ENCODE data around the gene TMEM132C. TPM values are rescaled to one million over a fixed set of nuclear protein-coding genes. Genes with fewer than 3 reads are reported as not detected.
"Not testable (repeated sequence)": the region's sequence is repeated elsewhere in the genome, so short reads cannot be mapped to it uniquely, and the experiment has no call there.

Gene TMEM132C
- total RNA-seq, 4 donors from 2014 or later = 0.13 to 7.6 (median 0.37) TPM

GRCh38 chr12:128592220-128592744 lies 325.3 kb downstream of the TMEM132C start:
- peaks cover 0 to 9% (median 0%) of the 10 kb centered on the region in 3 donors for H3K9me3 ChIP-seq
- H3K27me3 ChIP-seq = no peaks in the 10 kb centered on the region
- no peak overlapping the region for H3K4me3 ChIP-seq
- no peaks in the 10 kb centered on the region for H3K4me1 ChIP-seq
- intact Hi-C loops (cut with DNase I) = no loop called here
- TF ChIP-seq, protein P1, sequence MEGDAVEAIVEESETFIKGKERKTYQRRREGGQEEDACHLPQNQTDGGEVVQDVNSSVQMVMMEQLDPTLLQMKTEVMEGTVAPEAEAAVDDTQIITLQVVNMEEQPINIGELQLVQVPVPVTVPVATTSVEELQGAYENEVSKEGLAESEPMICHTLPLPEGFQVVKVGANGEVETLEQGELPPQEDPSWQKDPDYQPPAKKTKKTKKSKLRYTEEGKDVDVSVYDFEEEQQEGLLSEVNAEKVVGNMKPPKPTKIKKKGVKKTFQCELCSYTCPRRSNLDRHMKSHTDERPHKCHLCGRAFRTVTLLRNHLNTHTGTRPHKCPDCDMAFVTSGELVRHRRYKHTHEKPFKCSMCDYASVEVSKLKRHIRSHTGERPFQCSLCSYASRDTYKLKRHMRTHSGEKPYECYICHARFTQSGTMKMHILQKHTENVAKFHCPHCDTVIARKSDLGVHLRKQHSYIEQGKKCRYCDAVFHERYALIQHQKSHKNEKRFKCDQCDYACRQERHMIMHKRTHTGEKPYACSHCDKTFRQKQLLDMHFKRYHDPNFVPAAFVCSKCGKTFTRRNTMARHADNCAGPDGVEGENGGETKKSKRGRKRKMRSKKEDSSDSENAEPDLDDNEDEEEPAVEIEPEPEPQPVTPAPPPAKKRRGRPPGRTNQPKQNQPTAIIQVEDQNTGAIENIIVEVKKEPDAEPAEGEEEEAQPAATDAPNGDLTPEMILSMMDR (IDR thresholded peaks at IDR 0.05) = no peak
- no peak for TF ChIP-seq POLR2A (IDR thresholded peaks at IDR 0.05)
- no peaks in the 10 kb centered on the region for H3K36me3 ChIP-seq
- no peak for DNase-seq
- no peak overlapping the region for H3K27ac ChIP-seq
- WGBS, 2 donors = 46 to 55% methylated on average over 3 to 6 of the region's 6 CpGs

DNA sequence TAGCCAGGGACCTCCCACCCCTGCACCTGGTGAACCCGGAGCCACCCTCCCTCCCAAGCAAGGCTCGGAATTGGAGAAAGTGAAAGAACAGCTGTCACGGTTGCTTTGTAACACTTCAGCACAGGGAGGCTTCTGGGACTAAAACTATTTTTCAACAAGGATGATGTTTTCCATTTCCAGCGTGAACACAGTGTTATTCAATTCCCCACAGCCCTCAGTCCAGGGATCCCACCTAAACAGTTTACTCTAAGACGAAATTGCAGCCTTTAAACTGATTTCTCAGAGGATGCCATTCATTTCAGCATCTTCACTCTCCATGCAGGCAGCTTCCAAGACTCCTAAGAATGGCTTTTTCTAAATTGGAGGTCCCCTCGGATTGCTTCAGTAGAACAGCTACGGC lies 327.6 kb downstream of the TMEM132C start:
- WGBS, 2 donors = 30 to 45% methylated on average over 5 of the region's 7 CpGs
- no peak for TF ChIP-seq POLR2A (IDR thresholded peaks at IDR 0.05)
- TF ChIP-seq, protein P1 (IDR thresholded peaks at IDR 0.05) = no peak
- DNase-seq = no peak
- no peak overlapping the region for H3K27ac ChIP-seq
- H3K9me3 ChIP-seq = peaks cover 0 to 4% (median 0%) of the 10 kb centered on the region in 3 donors
- H3K4me3 ChIP-seq = no peak overlapping the region
- H3K27me3 ChIP-seq = no peaks in the 10 kb centered on the region
- no peaks in the 10 kb centered on the region for H3K4me1 ChIP-seq
- intact Hi-C loops (cut with DNase I) = no loop called here
- H3K36me3 ChIP-seq = no peaks in the 10 kb centered on the region

- Histone ChIP-seq H3K4me3 (no peak overlapping the region), H3K4me1 (no peaks in the 10 kb centered on the region), H3K27me3 (no peaks in the 10 kb centered on the region), H3K27ac (no peak overlapping the region), H3K36me3 (no peaks in the 10 kb centered on the region), H3K9me3 (peaks cover 0 to 8% (median 0%) of the 10 kb centered on the region in 3 donors)
- WGBS, 2 donors = 63 to 65% methylated on average over 7 to 8 of the region's 8 CpGs
- intact Hi-C loops (cut with DNase I) = no loop called here
- no peak for DNase-seq
- no peak for TF ChIP-seq POLR2A (IDR thresholded peaks at IDR 0.05)
- TF ChIP-seq, protein P1 (IDR thresholded peaks at IDR 0.05) = no peak
Observed at GRCh38 chr12:128595609-128596008, 328.6 kb downstream of the TMEM132C start.

GRCh38 chr12:128600886-128601285 lies 333.9 kb downstream of the TMEM132C start:
- TF ChIP-seq POLR2A (IDR thresholded peaks at IDR 0.05) = no peak
- TF ChIP-seq, protein P1 (IDR thresholded peaks at IDR 0.05) = no peak
- peaks cover 0 to 6% (median 0%) of the 10 kb centered on the region in 3 donors for H3K9me3 ChIP-seq
- H3K27ac ChIP-seq = no peak overlapping the region
- H3K4me3 ChIP-seq = no peak overlapping the region
- H3K27me3 ChIP-seq = no peaks in the 10 kb centered on the region
- H3K4me1 ChIP-seq = no peaks in the 10 kb centered on the region
- WGBS, 2 donors = 50 to 58% methylated on average over 5 to 6 of the region's 6 CpGs
- no peak for DNase-seq
- intact Hi-C loops (cut with DNase I) = no loop called here
- H3K36me3 ChIP-seq = no peaks in the 10 kb centered on the region

GRCh38 chr12:128603573-128604115 lies 336.7 kb downstream of the TMEM132C start:
- intact Hi-C loops (cut with DNase I) = no loop called here
- DNase-seq = no peak
- 54 to 63% methylated on average over 4 of the region's 4 CpGs for WGBS, 2 donors
- no peaks in the 10 kb centered on the region for H3K27me3 ChIP-seq
- H3K27ac ChIP-seq = no peak overlapping the region
- TF ChIP-seq POLR2A (IDR thresholded peaks at IDR 0.05) = no peak
- TF ChIP-seq, protein P1 (IDR thresholded peaks at IDR 0.05) = no peak
- no peak overlapping the region for H3K4me3 ChIP-seq
- peaks cover 0 to 11% (median 0%) of the 10 kb centered on the region in 3 donors for H3K9me3 ChIP-seq
- H3K4me1 ChIP-seq = no peaks in the 10 kb centered on the region
- H3K36me3 ChIP-seq = no peaks in the 10 kb centered on the region

GRCh38 chr12:128604219-128604618 lies 337.2 kb downstream of the TMEM132C start:
- intact Hi-C loops (cut with DNase I) = not testable (repeated sequence)

More at GRCh38 chr12:128604219-128604618, 337.2 kb downstream of the TMEM132C start:
- H3K27ac ChIP-seq, H3K4me1 ChIP-seq, DNase-seq, H3K27me3 ChIP-seq, H3K36me3 ChIP-seq, H3K4me3 ChIP-seq: not testable (repeated sequence)
- WGBS, 2 donors = 32 to 33% methylated on average over 1 of the region's 1 CpG
- peaks cover 0 to 11% (median 0%) of the 10 kb centered on the region in 3 donors for H3K9me3 ChIP-seq

All from esophagus squamous epithelium (tissue), 5 donors.